NCI-H187 treated with DMSO at 0.1 percent for 48 hours (cell line): ENCODE results near the gene POU1F1.
"Not testable (repeated sequence)": the region's sequence is repeated elsewhere in the genome, so short reads cannot be mapped to it uniquely, and the experiment has no call there.

Experiments used
- DNase-seq: peaks from one replicate; lab custom pipeline; 2025; lab: John Stamatoyannopoulos, UW

Gene POU1F1

GRCh38 chr3:87250009-87250408 is 26.4 kb downstream of the POU1F1 start:
- DNase-seq, result no peak

GRCh38 chr3:87248831-87249230 is 27.6 kb downstream of the POU1F1 start:
- no peak for DNase-seq

DNA sequence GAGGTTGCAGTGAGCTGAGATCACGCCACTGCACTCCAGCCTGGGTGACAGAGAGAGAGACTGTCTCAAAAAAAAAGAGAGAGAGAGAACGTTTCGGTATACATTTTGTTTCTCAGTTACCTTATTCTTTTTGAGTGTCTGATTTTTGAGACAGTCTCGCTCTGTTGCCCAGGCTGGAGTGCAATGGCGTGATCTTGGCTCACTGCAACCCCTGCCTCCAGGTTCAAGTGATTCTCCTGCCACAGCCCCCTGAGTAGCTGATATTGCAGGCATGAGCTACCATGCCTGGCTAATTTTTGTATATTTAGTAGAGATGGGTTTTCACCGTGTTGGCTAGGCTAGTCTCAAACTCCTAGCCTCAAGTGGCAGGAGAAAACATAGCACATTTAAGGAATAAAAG is 28.2 kb downstream of the POU1F1 start:
- not testable (repeated sequence) for DNase-seq

- DNase-seq, result no peak
Observed at GRCh38 chr3:87247430-87247773, 29.0 kb downstream of the POU1F1 start.

- no peak for DNase-seq
Observed at GRCh38 chr3:87246662-87247429, 29.5 kb downstream of the POU1F1 start.

DNA sequence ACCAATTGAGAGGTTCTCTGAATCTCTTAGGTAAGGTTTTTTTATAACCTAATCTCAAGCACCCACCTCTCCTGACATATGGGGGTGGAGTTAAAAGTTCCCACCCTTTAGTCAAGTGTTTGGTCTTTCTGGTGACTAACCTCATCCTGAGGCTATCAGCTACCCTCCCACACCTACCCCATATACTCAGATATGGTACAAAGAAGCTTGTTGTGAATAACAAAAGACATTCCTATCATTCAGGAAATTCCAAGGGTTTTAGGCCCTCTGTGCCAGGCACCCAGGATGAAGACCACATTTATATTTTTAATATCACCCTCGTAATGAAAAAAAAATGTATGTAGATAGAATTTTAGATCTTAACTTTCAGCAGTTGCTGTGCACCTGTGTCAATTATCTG is 40.3 kb downstream of the POU1F1 start:
- DNase-seq, result no peak

DNA sequence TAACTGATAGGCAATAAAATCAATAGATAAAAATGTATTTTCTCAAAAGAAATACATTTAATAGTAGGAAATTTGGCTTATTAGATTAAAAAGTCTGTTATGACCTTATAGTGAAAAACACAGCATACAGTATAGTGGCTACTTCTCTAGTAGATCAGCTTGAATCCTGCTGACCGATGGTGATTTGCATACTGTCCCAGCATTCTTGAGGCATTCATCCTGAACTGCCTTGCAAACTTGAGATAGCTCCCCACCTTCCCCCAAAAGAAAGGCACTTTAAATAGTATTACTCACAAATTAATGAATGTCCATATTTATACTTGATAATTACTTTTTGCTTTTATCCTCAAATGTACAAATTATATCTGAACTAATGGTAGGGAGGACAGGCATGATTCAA is 42.6 kb downstream of the POU1F1 start:
- no peak for DNase-seq

DNA sequence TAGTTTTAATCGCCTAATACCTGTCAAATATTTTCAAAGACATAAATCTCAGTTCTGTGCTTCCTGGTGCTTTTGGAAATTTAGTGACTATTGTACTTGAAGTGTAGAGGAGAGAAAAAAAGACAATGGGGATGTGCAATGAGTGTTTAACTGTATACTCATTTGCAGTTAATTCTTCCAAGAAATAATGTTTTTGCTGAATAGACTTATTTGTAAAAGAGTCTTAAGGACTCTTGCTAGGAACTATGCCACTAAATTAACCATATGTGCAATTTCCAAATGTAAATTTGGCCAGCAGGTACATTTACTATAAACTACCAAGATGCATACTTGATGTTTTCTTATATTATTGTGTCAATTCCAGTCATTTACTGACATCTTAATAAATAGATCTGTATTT is 47.3 kb downstream of the POU1F1 start:
- no peak for DNase-seq

- DNase-seq, result no peak
Observed at GRCh38 chr3:87228316-87228715, 48.1 kb downstream of the POU1F1 start.

DNA sequence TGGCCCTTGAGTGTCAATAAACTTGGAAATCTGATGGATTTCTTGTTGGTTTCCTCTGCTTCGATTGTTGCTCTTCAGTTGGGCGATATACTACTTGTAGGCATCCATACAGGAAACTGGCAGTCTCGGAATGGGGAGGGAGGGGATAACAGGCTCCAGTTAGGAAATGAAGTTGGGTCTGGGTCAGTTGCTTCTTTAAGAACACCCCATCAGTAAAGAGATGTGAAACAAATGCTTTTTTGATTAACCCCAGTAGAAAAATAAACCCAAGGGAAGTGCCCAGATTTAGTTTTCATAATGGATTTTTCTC is 48.6 kb downstream of the POU1F1 start:
- no peak for DNase-seq

DNA sequence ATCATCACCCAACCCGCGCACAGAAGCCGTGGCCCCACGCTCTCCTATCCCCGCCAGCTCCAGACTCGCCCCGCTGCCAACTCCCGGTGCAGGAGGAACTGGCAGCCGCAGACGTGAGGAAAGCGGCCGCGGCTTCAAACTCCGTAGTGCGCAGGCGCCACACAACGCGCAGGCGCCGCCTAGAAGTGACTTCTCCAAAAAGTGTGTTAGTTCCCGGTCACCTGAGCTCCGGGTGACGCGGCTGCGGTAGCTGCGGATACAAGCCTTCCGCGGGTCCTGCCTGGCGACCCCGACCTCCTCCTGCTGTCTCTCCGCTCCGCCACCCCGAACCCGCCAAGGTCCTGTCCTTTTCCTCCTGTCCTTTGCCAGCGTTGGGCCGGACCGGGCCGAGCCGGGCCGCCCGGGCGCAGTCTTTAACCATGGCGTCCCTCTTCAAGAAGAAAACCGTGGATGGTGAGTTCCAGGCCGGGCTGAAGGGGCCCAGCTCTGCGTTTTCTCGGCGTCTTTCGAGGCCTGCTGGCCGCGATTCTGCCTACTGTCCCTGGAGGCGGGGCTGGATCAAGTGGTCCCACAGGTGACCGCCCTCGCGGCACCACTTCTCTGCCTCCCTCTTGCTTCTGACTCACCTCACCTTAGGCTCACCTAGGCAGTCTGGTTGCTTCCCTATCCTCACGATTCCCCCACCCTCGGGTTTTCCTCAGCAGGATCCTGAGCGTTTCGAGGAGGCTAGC is 49.1 kb downstream of the POU1F1 start, which contains the start of gene CHMP2B:
Gene CHMP2B (plus strand): TSS at position 206 of the 731 bp plus-strand sequence. CDS start 214 bp downstream, at position 420.
- peak; percentile 39 for DNase-seq

- DNase-seq, result no peak
Observed at GRCh38 chr3:87225659-87226058, 50.7 kb downstream of the POU1F1 start.

GRCh38 chr3:87219611-87220010 is 56.8 kb downstream of the POU1F1 start:
- DNase-seq, result no peak

- no peak for DNase-seq
Observed at GRCh38 chr3:87218560-87218959, 57.8 kb downstream of the POU1F1 start.
